HL-60/S4 (cell line): ENCODE data around the gene RPSA.
"Not testable (repeated sequence)": the region's sequence is repeated elsewhere in the genome, so short reads cannot be mapped to it uniquely, and the experiment has no call there.

Source experiments
- in situ Hi-C: fragments of 300-500 bp; cut with MboI; formaldehyde crosslinking; loops from 2 replicates; pipeline ENCODE4 v1.14.3; 2022; ENCODE audit warnings: low sequenced_read_pairs

Gene RPSA

DNA sequence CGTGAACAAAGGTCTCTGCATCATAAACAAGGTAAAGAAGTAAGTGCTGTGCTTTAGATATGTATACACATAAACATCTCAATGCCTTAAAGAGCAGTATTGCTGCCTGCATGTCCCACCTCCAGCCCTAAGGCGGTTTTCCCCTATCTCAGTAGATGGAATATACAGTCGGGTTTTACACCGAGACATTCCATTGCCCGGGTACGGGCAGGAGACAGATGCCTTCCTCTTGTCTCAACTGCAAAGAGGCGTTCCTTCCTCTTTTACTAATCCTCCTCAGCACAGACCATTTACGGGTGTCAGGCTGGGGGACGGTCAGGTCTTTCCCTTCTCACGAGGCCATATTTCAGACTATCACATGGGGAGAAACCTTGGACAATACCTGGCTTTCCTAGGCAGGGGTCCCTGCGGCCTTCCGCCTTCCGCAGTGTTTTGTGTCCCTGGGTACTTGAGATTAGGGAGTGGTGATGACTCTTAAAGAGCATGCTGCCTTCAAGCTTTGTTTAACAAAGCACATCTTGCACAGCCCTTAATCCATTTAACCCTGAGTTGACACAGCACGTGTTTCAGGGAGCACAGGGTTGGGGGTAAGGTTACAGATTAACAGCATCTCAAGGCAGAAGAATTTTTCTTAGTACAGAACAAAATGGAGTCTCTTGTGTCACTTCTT is 12.2 kb downstream of the RPSA start:
- in situ Hi-C loops, result not testable (repeated sequence)

DNA sequence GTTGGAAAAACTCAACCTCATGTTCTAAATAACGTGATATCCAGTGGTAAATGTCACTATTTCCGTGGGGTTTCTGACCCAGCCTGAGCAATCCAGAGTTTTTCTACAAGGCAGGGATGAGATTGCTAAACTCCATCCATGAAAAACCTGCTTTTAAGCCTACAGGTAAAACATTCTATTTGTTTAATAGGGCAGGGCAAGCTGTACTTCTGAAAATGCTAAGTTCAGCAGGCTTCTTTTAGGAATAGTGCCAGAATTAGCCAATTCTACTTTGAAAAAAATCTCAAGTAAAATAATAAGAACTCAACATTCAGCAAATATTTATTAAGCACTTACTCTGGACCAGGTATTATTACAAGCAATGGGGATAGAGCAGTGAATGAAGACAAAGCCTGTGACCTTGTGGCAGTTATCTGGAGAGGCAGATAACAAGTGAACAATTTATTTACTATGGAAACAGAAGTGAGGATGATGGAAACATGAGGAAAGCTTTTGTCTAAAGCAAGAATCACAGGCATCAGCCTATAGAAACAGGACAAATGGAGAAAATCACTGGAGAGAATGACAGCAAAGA is 13.3 kb downstream of the RPSA start:
- in situ Hi-C loops, result no loop called here

DNA sequence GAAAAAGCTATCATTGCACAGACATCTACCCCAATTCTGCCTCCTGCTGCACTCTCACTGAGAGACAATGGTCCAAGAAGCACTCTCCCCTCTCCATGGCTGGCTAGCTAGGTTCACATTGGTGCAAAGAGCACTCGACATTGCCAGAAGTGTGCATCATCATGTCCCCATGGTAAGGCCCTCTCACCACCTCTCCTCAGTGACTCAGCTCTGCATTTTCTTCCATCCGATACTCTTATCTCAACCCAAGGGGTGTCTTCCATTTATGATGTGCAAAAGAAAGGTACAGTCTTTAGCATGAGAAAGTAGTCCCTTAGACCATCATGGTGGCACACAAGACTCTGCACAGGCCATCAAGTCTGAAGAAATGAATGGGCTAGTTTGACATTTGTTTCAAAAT is 14.0 kb downstream of the RPSA start:
- in situ Hi-C loops, result no loop called here

DNA sequence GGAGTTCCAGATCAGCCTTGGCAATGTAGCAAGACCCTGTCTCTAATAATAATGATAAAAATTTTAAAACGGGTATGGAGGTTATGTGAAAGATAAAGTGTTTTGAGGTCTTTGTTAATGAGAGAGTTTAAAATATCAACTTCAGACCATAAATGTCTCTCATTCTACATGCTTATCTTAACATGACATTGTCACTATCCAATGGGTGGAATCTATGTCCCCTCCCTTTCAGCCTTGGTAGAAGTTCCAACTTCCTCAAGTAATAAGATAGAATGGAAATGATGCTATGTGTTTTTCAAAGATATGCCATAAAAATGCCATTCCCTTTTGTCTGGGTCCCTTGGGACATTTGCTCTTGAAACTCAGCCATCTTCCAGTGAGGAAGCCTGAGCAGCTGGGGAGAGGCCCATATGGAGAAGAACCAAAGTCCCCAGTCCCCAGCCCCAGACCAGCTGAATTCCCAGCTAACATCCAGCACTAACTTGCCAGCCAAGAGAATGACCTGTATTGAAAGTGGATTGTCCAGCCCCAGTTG is 17.0 kb downstream of the RPSA start:
- in situ Hi-C loops, result no loop called here

DNA sequence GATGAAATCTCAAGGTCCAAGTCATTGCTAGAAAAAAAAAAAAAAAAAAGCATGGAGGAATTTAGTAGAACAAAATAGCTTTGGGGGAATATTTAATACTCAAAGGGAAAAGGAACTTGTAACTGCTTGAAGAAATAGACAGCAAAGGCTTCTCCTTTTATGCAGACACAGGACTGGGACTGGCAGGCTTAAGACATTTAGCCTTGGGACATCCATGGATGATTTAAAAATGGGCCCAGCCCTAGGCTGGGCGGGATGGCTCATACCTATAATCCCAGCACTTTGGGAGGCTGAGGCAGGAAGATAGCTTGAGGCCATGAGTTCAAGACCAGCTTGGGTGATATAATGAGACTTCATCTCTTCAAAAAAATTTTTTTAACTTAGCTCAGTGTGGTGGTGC is 19.8 kb downstream of the RPSA start:
- in situ Hi-C loops, result no loop called here

DNA sequence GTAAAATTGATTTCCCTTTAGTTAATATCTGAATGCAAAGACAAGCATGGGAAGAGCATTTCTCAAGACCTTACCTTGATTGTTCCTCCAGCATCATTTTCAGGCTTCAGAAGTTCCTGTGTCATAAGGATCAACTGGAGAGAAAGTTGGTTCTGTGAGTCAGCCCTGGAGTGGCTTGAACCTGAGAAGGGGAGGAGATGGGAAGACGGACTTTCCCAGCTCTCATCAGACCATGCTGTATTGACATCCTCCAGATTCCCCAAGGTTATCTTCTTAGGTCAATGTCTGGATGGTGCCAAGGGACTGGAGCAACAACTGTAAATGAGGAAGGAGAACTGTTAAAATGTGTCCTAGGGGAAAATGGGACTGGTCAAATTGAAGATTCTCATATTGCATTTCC is 21.0 kb downstream of the RPSA start:
- in situ Hi-C loops, result no loop called here

DNA sequence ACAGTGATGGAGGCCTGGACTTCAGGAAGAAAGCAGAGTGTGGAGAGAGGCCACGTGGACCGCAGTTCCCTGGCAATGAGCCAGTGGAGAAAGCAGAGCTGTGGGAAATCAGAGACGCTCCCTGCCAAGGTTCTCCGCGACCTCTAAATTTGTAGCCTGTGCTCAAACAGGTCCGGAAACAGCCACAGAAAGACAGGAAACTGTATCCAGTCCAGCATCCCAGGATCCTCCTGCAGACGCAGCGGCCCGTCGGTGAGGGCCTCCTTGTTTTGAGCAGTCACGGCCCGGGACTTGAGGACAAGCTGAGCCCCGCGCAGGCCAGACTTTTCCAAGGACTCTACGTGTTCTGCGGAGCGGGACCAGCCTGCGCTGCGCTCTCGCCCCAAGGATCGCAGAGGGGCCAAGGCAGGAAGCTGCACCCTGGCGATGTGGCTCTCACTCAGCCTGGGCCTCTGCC is 22.3 kb downstream of the RPSA start:
- in situ Hi-C loops, result no loop called here

DNA sequence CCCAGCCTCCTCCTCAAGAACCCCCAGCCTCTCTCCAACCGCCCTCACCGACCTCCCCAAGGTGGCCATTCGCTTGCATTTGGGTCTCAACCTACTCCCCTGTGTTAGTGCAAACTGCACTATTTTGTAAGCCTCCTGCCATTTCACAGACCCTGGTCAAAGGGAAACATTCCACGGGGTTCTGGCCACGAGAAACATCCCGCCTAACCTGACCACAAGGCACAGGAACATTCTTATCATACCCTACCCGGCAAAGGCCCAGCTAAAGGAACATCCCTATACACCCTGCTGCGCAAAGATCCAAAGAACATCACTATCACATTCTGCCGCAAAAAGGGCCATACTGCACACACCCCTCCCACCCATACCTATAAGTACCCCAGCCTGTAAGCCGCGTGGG is 22.9 kb downstream of the RPSA start:
- in situ Hi-C loops, result no loop called here

DNA sequence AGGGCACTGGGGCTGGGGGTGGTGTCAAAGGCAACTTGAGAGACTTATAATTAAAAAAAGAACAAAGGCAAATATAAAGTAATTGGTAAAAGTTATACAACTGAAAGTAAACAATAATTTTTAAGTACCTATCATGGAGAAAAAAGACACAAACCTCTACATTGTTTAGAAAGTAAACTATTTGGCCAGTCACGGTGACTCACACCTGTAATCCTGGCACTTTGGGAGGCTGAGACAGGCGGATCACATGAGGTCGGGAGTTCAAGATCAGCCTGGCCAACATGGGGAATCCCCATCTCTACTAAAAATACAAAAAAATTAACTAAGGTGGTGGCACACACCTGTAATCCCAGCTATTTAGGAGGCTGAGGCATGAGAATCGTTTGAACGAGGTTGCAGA is 25.8 kb downstream of the RPSA start:
- in situ Hi-C loops, result no loop called here

DNA sequence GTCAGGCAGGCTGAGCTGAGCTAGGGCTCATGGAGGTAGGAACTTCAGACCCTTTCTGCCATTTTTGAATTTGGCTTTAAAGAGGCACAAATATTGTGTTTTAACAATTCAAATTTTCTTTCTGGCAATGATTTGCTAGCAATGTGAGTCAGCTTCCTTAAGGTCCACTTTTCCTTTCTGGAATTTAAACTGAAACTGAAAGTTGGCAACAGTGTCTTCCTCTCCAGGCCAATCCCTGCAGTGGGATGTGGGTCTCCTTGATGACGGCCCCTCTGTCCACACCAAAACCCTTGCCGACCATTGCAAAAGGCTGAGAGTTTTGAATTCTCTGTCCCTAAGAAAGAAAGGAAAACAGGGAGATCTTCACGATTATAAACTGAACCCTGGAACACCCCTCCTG is 27.1 kb downstream of the RPSA start:
- in situ Hi-C loops, result no loop called here

DNA sequence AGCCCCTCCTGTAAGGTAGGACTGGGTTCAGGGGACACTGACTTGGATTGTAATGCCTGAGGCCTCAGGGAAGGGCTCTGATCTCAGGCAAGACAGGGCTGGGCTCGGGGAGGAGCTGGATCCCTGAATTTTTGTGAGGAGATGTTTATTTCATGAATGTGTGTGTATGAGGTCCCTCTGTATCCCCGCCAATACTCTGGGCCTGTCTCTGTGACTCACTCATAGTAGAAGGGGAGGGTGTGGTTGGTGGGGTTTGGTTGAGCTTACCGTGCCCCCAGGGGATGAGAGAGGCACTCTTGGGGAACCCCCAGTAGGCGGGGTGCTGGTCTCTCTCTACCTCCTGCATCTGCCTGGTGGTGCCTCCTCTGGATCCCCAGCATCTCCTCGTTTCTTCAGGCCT is 28.1 kb downstream of the RPSA start:
- in situ Hi-C loops, result no loop called here

DNA sequence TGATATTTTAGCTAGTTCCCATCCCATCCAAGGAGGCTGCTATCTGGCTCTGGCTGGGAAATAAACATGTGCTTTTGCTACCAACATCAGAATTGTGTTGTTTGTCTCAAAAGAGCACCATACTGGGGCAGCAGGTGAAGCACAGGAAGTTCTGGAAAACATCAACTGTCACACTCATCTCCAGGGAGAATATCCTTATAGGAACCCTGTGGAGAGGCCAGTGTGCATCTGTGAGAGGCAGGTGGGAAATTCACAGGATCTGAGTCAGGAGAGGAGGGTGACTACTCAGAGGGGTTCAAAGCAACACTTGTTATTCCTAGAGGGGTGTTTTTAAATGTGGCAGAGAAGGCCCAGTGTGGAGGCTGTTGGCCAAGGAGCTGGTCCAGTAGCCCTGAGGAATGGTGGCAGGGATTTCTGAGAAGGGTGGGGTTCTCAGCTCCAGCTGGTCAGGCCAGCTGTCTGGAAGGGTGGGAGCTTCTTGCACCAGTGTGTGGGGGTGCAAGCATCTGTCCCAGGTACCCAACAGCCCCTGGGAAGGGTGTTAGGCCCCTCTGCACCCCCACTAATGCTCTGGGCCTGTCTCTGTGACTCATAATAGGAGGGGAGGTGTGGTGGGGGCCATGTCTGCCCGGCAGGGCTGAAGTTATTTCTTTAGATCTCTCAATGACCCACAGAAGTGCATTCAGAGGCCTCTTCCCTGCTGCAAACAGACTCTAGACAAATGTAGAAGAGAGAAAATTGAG is 28.7 kb downstream of the RPSA start:
- in situ Hi-C loops, result no loop called here

DNA sequence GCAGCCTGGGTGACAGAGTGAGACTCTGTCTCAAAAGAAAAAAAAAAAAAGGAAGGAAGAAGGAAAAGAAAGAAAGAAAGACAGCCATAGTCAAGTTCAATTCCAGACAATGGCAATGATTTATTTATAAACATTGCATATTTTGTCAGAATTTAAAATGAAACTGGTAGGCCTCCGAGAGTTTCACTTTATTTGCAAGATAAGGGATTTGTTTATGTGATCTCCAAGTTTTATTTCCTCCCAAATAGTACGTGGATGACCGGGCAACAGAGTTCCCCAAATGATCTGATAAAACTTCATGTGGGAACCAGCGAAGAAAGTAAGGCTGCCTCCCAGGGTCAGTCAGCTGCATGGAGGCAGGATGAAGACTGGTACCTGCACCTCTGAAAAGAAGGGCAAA is 32.4 kb downstream of the RPSA start:
- in situ Hi-C loops, result no loop called here

DNA sequence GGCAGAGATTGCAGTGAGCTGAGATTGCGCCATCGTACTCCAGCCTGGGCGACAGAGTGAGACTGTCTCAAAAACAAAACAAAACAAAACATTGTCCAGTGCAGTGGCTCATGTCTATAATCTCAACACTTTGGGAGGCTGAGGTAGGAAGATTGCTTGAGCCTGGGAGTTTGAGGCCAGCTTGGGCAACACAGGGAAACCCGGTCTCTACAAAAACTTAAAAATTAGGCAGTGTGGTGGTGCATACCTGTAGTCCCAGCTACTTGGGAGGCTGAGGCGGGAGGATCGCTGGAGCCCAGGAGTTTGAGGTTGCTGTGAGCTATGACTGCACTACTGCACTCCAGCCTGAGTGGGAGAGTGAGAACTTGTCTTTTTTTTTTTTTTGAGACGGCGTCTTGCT is 33.8 kb downstream of the RPSA start:
- in situ Hi-C loops, result no loop called here

DNA sequence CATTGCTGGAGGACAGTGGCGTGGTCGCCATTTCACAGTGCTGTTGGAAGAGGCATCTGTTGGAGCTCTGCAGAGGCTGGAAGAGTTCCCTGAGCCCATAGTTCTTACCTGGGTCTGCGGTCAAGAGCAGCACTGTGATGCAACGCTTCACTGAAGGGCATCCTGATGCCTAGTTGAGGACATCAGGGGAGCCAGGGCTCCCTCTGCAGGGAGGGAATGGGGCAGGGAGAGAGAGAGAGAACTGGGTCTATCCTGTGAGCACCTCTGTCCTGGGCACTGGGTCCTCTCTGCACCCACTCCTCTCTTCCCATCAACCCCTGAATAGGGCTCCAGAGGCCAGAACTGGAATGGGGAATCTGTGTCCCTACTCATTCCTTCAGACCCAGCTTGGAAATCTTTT is 37.0 kb downstream of the RPSA start:
- in situ Hi-C loops, result no loop called here

DNA sequence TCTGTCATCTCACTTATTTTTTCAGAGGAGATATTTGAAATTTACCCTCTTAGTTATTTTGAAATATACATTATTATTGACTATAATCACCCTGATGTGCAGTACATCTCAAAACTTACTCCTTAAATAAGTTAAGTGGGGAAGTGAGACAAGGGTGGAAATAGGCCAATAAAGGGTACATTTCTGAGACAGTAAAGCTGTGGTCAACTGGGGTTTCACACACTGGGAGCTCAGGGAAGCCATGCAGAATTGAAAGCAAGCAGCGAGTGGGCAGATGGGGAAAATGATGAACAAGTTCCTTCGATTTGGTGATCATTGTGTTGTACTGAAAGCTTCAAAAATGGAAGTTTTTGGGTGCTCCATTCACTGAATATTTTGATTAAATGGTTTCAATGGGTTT is 39.4 kb downstream of the RPSA start:
- in situ Hi-C loops, result no loop called here

DNA sequence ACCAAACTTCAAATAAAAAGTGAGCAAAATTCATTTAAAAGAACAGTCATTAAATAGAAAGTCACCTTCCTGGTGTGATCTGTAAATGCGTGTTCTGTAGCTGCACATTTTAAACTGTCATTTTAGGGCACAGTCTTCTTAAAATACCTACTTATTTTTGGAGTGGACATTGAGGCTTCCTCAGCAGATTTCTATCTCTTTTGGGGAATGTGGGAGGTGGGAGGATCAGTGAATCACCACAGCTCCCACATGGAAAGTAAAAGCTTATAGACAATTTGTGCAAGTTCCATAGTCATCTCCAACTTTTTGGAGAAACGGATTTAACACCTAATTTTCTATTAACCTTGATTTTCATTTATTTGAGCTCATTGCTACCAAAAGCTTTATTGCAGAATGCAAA is 39.9 kb downstream of the RPSA start:
- in situ Hi-C loops, result no loop called here

DNA sequence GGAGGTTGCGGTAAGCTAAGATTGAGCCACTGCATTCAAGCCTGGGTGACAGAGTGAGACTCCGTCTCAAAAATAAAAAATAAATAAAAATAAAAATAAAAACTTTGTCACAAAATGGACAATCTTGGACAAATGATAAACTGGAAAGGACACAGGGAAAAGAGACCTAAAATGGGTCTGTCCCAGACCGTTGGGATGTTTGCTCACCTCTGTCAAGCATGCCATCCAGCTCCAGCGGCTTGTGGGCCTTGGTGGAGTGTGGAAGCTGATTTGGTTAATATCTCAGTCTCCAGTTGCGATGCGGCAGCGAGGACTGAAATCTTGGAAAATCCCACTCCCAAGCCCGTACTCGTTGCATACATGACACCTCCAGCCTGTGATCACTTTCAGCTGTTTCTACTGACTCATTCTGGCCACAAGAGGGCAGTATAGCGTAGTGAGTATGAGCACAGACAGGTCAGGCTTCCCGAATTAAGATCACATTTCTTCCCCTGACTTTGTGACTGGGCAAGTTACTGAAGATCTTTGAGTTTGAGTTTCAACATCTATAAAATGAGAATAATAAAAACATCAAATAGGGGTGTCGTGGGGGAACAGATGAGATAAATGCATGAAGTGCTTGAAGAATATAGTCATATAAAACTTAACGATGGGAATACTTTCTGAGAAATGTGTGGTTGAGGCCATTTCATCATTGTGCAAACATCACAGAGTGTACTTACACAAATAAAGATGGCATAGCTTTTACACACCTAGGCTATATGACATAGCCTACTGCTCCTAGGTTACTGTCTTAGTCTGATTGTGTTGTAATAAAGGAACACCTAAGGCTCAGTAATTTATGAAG is 41.3 kb downstream of the RPSA start:
- in situ Hi-C loops, result no loop called here

DNA sequence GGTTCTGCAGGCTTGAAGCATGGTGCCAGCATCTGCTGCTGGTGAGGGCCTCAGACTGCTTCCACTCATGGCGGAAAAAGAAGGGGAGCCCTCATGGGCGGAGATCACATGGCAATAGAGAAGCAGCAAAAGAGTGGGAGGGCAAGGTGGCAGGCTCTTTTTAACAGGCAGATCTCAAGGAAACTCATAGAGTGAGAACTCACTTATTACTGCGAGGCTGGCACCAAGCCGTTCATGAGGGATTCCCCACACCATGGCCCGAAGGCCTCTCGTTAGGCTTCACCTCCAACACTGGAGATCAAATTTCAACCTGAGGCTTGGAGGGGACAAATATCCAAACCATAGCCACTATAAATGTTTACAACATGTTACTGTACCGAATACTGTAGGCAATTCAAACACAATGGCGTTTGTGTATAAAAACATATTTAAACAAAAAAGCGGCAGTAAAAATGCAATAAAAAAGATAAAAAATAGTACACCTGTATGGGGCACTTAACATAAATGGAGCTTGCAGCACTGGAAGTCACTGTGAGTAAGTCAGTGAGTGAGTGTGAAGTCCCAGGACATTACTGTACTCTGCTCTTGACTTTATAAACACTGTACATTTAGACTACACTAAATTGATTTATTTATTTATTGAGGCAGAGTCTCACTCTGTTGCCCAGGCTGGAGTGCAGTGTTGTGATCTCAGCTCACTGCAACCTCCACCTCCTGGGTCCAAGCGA is 42.1 kb downstream of the RPSA start:
- in situ Hi-C loops, result no loop called here

DNA sequence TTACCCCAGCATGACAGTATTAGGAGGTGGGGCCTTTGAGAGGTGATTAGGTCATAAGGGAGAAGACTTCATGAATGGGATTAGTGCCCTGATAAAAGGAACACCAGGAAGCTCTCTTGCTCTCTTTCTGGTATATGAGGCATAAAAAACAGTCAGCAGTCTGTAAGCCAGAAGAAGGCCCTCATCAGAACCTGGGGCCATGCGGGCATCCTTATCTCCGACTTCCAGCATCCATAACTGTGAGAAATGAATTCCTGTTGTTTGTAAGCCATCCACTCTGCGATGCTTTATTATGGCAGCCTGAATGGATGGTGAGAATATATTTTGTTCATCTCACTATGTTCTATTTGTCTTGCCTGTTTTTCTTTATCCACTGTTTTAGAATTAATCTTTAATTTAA is 43.3 kb downstream of the RPSA start:
- in situ Hi-C loops, result no loop called here

DNA sequence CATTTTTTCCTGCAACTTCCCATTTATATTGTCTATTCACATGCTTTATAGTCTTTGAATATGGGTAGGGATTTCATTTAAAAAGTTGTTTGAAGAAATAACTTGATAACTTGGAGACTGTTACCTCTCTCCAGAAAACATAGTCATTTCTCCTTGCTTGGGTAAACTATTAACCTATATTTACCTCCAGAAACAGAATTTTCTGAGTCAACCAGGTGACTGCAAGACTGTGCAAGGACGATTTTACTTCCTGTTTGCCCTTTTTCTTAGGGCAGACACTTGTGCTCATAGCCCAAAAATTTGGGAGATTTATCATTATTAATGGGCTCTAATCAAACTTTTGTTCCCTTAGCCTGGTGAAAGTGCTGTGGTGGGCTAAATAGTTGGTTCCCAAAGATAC is 46.6 kb downstream of the RPSA start:
- in situ Hi-C loops, result no loop called here
